ENCODE data around the gene GLIS2.

GLIS2 gene

GRCh38 chr16:4372578-4373355, 56.9 kb downstream of the GLIS2 start:
- no peak for DNase-seq

- no peak for DNase-seq
Measured at GRCh38 chr16:4373356-4373908, 57.6 kb downstream of the GLIS2 start.

- DNase-seq: no peak
Measured at GRCh38 chr16:4373909-4374742, 58.3 kb downstream of the GLIS2 start.

- no peak for DNase-seq
Measured at GRCh38 chr16:4375717-4376116, 59.9 kb downstream of the GLIS2 start.

- no peak for DNase-seq
Measured at GRCh38 chr16:4376126-4376892, 60.4 kb downstream of the GLIS2 start.

- DNase-seq: no peak
Measured at GRCh38 chr16:4376893-4377572, 61.2 kb downstream of the GLIS2 start.

GRCh38 chr16:4377573-4378154, 61.8 kb downstream of the GLIS2 start:
- no peak for DNase-seq

- DNase-seq: no peak
Measured at GRCh38 chr16:4378161-4378666, 62.3 kb downstream of the GLIS2 start.

GRCh38 chr16:4378999-4379690, 63.3 kb downstream of the GLIS2 start:
- no peak for DNase-seq

- DNase-seq: no peak
Measured at GRCh38 chr16:4380119-4381063, 64.5 kb downstream of the GLIS2 start.

GRCh38 chr16:4381072-4381934, 65.4 kb downstream of the GLIS2 start:
- DNase-seq: no peak

GRCh38 chr16:4381935-4382794, 66.3 kb downstream of the GLIS2 start:
- no peak for DNase-seq

- no peak for DNase-seq
Measured at GRCh38 chr16:4382795-4383357, 67.0 kb downstream of the GLIS2 start.

GRCh38 chr16:4383591-4384444, 68.0 kb downstream of the GLIS2 start:
- DNase-seq: no peak

- DNase-seq: no peak
Measured at GRCh38 chr16:4384509-4384942, 68.7 kb downstream of the GLIS2 start.

- no peak for DNase-seq
Measured at GRCh38 chr16:4385066-4385788, 69.4 kb downstream of the GLIS2 start.
